ENCODE data around the gene CHMP4B. TPM values are rescaled to one million over a fixed set of nuclear protein-coding genes. Genes with fewer than 3 reads are reported as not detected.

CHMP4B gene
- total RNA-seq, 2 experiments from 2014 or later = 44.2 to 49.3 TPM

- Mint-ChIP-seq H3K36me3 (ENCODE audit: low read depth) (no peaks in the 10 kb centered on the region), H3K27ac (no peak overlapping the region), H3K27me3 (no peaks in the 10 kb centered on the region), H3K9me3 (peaks cover 8% of the 10 kb centered on the region), H3K4me3 (no peak overlapping the region), H3K4me1 (ENCODE audit: low read depth) (peaks cover 5% of the 10 kb centered on the region)
- Histone ChIP-seq H3K4me3 (ENCODE audit: low read length) (no peak overlapping the region), H3K27me3 (ENCODE audit: control insufficient read depth in 1 of 2, insufficient read depth in 2 of 2, low read length in 2 of 2) (no peaks in the 10 kb centered on the region), H3K36me3 (ENCODE audit: insufficient read depth, low read length) (no peaks in the 10 kb centered on the region), H3K4me1 (ENCODE audit: insufficient read depth, low read length) (no peaks in the 10 kb centered on the region), H3K9me3 (ENCODE audit: control insufficient read depth in 1 of 2, insufficient read depth in 1 of 2, low read length in 2 of 2) (peaks cover 6 to 10% of the 10 kb centered on the region in 2 experiments), H3K27ac (ENCODE audit: low read depth in 1 of 2, low read length in 2 of 2) (no peak overlapping the region)
- no peak for DNase-seq
- ATAC-seq (ENCODE audit: poor library complexity) = no peak
- ChIA-PET CTCF (no interaction called here), POLR2A (no interaction called here)
- TF ChIP-seq, protein P1, sequence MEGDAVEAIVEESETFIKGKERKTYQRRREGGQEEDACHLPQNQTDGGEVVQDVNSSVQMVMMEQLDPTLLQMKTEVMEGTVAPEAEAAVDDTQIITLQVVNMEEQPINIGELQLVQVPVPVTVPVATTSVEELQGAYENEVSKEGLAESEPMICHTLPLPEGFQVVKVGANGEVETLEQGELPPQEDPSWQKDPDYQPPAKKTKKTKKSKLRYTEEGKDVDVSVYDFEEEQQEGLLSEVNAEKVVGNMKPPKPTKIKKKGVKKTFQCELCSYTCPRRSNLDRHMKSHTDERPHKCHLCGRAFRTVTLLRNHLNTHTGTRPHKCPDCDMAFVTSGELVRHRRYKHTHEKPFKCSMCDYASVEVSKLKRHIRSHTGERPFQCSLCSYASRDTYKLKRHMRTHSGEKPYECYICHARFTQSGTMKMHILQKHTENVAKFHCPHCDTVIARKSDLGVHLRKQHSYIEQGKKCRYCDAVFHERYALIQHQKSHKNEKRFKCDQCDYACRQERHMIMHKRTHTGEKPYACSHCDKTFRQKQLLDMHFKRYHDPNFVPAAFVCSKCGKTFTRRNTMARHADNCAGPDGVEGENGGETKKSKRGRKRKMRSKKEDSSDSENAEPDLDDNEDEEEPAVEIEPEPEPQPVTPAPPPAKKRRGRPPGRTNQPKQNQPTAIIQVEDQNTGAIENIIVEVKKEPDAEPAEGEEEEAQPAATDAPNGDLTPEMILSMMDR (IDR thresholded peaks at IDR 0.05) = no peak
- intact Hi-C loops (cut with DNase I, micrococcal nuclease) = no loop called here
These were observed 72.0 kb downstream of the CHMP4B start for GRCh38 chr20:33883164-33883563.

DNA sequence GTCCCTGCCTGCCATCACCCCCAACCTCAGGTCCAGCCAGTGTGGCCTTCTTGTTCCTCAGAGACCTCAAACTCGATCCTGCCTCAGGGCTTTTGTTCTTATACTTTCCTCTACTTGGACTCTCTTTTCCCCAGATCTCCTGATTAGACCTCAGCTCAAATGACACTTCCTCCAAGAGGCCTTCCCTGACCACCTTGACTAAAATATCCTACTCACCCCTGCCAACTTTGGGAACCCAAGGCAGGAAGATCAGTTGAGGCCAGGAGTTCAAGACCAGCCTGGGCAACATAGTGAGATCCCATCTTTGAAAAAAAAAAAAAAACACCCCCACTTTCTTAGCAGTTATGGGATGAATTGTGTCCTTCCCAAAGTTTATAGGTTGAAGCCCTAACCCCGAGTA lies 73.5 kb downstream of the CHMP4B start:
- Histone ChIP-seq H3K27me3 (ENCODE audit: control insufficient read depth in 1 of 2, insufficient read depth in 2 of 2, low read length in 2 of 2) (no peaks in the 10 kb centered on the region), H3K9me3 (ENCODE audit: control insufficient read depth in 1 of 2, insufficient read depth in 1 of 2, low read length in 2 of 2) (peaks cover 0 to under 1% of the 10 kb centered on the region in 2 experiments), H3K36me3 (ENCODE audit: insufficient read depth, low read length) (no peaks in the 10 kb centered on the region), H3K4me1 (ENCODE audit: insufficient read depth, low read length) (no peaks in the 10 kb centered on the region), H3K27ac (ENCODE audit: low read depth in 1 of 2, low read length in 2 of 2) (no peak overlapping the region), H3K4me3 (ENCODE audit: low read length) (no peak overlapping the region)
- CTCF ChIA-PET = no interaction called here
- intact Hi-C loops (cut with DNase I, micrococcal nuclease) = no loop called here
- POLR2A ChIA-PET = no interaction called here
- Mint-ChIP-seq H3K9me3 (peaks cover 3% of the 10 kb centered on the region), H3K36me3 (ENCODE audit: low read depth) (no peaks in the 10 kb centered on the region), H3K27me3 (no peaks in the 10 kb centered on the region), H3K4me1 (ENCODE audit: low read depth) (peaks cover 5% of the 10 kb centered on the region), H3K4me3 (no peak overlapping the region), H3K27ac (no peak overlapping the region)
- no peak for ATAC-seq (ENCODE audit: poor library complexity)
- DNase-seq = no peak
- TF ChIP-seq, protein P1 (IDR thresholded peaks at IDR 0.05) = no peak

DNA sequence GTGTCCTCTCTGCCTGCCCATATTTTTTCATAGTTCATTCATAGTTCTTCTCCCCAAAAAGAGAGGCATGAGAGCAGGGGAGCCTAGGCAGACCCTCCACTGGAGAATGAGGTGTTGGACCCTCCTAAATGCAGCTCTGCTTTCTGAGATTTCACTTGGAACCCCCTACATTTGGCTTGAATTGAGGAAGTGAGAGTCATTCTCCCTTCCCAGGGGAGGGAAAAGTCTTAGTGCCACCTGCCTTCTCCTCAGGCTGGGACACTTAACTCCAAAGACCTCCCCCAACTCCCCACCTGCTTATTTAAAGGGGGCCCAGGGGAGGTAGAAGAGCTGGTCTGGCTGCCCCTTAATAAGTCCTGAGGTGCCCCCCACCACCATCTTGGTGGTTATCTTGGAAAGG lies 78.2 kb downstream of the CHMP4B start:
- DNase-seq (no peak), ATAC-seq (ENCODE audit: poor library complexity) (no peak)
- Histone ChIP-seq H3K27me3 (ENCODE audit: control insufficient read depth in 1 of 2, insufficient read depth in 2 of 2, low read length in 2 of 2) (no peaks in the 10 kb centered on the region), H3K27ac (ENCODE audit: low read depth in 1 of 2, low read length in 2 of 2) (no peak overlapping the region), H3K9me3 (ENCODE audit: control insufficient read depth in 1 of 2, insufficient read depth in 1 of 2, low read length in 2 of 2) (peaks cover 0 to 6% of the 10 kb centered on the region in 2 experiments), H3K36me3 (ENCODE audit: insufficient read depth, low read length) (no peaks in the 10 kb centered on the region), H3K4me1 (ENCODE audit: insufficient read depth, low read length) (no peaks in the 10 kb centered on the region), H3K4me3 (ENCODE audit: low read length) (no peak overlapping the region)
- TF ChIP-seq, protein P1 (IDR thresholded peaks at IDR 0.05) = no peak
- Mint-ChIP-seq H3K4me1 (ENCODE audit: low read depth) (no peaks in the 10 kb centered on the region), H3K4me3 (no peak overlapping the region), H3K36me3 (ENCODE audit: low read depth) (no peaks in the 10 kb centered on the region), H3K27me3 (peaks cover 4% of the 10 kb centered on the region), H3K27ac (no peak overlapping the region), H3K9me3 (peaks cover 4% of the 10 kb centered on the region)
- POLR2A ChIA-PET = no interaction called here
- CTCF ChIA-PET = interaction anchor here (1.0 kb wide), 1 partner anchor 206 kb away, joined by 3 read pairs; no protein-coding TSS in a partner anchor
- intact Hi-C loops (cut with DNase I, micrococcal nuclease) = no loop called here
